HG03108 (cell line): ENCODE data around the gene RMDN3.

ENCODE experiments used
- ATAC-seq: cut with Tn5 transposase; IDR thresholded peaks from one replicate; pipeline ENCODE4 v1.9.1; 2021; ENCODE audit warnings: moderate library complexity; ENCODE audit not compliant: unreplicated experiment

Gene RMDN3, protein sequence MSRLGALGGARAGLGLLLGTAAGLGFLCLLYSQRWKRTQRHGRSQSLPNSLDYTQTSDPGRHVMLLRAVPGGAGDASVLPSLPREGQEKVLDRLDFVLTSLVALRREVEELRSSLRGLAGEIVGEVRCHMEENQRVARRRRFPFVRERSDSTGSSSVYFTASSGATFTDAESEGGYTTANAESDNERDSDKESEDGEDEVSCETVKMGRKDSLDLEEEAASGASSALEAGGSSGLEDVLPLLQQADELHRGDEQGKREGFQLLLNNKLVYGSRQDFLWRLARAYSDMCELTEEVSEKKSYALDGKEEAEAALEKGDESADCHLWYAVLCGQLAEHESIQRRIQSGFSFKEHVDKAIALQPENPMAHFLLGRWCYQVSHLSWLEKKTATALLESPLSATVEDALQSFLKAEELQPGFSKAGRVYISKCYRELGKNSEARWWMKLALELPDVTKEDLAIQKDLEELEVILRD

GRCh38 chr15:40754883-40755811, at the start of gene RMDN3:
Gene RMDN3 (minus strand): TSS chr15:40755254. CDS start chr15:40754783, 471 bp downstream.
- ATAC-seq = peak; percentile 68

- no peak for ATAC-seq
Observed at GRCh38 chr15:40803688-40804087, 48.6 kb upstream of the RMDN3 start.

- no peak for ATAC-seq
Observed at GRCh38 chr15:40803076-40803475, 48.0 kb upstream of the RMDN3 start.

- ATAC-seq = no peak
Observed at GRCh38 chr15:40799523-40799922, 44.5 kb upstream of the RMDN3 start.

DNA sequence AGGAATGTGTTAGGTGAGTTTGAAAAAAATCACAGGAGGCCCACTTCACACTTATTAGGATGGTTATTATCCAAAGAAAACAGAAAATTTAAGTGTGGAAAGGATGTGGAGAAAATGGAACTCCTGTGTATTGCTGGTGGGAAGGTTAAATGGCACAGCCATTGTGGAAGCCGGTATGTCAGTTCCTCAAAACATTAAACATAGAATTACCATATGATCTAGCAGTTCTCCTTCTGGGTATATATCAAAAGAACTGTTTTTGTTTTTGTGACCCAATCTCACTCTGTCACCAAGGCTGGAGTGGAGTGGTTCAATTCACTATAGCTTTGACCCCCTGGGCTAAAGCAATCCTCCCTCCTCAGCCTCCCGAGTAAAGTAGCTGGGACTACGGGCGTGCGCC, 41.5 kb upstream of the RMDN3 start:
- no peak for ATAC-seq

DNA sequence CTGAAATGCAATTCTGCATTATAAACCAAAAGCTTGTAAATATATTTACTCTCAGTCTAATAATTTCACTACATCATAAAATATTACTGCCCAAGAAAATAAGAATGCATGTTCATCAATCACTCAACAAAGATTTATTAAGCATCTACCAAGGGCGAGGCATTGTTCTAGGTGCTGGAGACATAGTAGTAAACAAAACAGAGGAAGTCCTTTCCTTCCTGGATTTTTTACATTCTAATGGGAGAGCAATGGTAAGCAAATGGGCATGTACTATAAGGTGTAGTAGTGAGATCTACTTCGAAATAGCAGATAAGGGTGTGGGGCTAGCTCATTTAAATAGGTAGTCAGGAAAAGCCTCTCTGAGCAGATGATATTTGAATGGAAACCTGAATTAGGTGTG, 41.0 kb upstream of the RMDN3 start:
- no peak for ATAC-seq

DNA sequence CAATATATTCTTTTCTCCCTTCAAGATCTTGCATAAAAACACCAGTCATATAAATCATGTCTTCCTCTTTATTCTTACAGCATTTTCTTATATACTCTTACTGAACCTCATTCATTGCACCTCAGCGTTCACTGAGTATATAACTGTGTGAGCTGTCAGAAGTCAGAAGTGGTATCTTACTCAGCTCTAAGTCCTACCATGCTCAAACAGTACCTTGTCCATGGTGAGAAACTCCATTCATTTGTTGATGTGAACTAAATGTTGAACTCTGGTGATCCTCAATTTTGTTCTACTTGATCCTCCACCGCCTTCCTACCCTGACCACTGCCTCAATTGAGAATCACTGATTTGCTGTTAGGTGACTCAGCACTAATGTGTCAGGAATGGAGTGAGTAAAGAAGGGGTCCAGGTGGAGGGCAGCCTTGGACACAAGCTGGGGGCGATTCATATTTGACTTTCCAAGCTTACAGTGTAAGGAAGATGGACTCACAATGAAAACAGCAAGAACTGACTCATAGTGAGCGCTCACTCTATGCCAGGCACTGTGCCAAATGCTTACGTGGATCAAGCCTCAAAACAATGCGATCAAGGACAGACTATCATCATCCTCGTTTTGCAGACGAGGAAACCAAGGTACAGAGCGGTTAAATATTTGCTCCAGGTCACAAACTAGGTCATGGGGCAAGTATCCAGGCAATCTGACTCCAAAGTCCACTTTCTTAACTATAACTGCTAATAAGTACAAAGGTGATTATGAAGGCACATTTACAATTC, 38.3 kb upstream of the RMDN3 start:
- ATAC-seq = no peak

GRCh38 chr15:40792394-40792793, 37.3 kb upstream of the RMDN3 start:
- no peak for ATAC-seq

DNA sequence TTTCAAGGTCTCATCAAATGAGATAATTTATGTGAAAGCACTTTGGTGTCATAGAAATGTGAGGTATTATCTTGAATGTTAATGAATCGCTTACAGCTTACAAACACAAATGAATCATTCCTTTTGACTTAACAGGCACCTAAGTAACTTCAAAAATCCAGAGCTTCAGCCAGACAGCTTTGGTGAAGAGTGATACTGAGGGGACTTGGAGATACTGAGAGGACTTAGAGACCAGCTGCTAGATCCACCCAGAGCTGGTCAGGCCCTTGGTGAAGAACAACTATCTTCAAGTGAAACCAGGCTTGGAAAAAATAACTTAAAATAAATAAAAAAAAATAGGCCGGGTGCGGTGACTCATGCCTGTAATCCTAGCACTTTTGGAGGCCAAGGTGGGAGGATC, 35.7 kb upstream of the RMDN3 start:
- ATAC-seq = no peak

DNA sequence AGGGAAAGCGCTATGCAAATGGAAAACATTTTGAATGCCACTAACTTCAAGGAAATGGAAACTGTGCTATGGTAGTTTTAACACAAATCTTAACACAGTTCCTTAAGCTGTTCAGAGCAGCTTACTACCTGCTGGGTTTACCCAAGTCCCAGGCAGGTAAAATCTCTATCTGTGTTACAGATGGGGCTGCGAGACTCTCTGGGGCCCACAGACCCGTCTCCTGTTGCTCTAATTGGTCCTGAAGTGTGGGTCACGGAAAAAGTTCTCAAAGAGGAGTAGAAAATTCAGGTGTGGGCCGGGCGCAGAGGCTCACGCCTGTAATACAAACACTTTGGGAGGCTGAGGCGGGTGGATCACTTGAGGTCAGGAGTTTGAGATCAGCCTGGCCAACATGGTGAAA, 34.9 kb upstream of the RMDN3 start:
- ATAC-seq = no peak

GRCh38 chr15:40789119-40789518, 34.1 kb upstream of the RMDN3 start:
- no peak for ATAC-seq

- no peak for ATAC-seq
Observed at GRCh38 chr15:40787991-40788390, 32.9 kb upstream of the RMDN3 start.

- ATAC-seq = no peak
Observed at GRCh38 chr15:40787344-40787841, 32.3 kb upstream of the RMDN3 start.

DNA sequence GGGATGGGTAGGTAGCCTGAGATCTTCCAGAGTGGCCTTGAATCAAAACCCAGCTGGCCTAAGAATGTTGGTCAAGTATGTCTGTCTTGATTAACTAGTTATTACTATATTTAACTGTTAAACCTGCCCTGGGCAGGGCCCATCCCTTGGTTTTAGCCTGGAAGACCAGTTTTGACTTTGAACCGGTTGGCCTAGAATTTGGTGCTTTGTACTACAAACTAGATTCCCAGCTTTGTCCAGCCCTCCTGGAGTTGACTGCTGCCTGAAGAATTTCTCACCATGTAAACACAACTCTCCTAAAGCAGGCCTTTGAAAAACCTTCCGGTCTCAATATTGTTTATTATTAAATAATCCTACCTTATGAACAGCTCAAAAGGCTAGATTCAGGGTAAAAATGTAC, 30.8 kb upstream of the RMDN3 start:
- no peak for ATAC-seq

- no peak for ATAC-seq
Observed at GRCh38 chr15:40785164-40785563, 30.1 kb upstream of the RMDN3 start.

DNA sequence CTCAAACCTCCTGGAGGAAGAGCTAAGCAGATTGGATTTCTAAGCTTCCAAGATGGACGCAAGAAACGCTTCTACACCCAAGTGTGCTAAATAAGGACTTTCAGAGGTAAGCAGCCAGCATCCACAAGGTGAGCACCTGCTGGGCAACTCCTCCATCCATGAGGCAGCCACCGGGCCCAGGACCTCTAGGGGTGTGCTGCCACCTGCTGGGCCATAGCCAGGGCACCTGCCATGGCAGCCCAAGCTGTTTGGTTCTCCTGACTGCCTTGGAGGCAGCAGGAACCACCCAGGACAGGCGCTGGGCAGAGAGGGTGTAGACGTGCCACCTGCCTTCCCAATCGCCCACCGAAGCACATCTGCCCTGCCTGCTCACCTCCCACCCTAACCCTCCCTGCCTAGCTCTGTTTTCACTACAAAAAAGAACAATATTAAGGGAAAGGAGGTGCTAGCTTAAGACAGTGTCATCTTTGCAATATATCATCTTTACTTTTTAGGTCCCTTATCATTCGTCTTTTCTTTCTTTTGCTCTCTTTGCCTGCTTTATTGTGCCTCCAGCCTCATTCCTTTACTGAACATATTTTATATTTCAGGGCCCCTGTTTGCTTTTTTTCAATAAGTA, 27.7 kb upstream of the RMDN3 start:
- peak; percentile 78 for ATAC-seq

DNA sequence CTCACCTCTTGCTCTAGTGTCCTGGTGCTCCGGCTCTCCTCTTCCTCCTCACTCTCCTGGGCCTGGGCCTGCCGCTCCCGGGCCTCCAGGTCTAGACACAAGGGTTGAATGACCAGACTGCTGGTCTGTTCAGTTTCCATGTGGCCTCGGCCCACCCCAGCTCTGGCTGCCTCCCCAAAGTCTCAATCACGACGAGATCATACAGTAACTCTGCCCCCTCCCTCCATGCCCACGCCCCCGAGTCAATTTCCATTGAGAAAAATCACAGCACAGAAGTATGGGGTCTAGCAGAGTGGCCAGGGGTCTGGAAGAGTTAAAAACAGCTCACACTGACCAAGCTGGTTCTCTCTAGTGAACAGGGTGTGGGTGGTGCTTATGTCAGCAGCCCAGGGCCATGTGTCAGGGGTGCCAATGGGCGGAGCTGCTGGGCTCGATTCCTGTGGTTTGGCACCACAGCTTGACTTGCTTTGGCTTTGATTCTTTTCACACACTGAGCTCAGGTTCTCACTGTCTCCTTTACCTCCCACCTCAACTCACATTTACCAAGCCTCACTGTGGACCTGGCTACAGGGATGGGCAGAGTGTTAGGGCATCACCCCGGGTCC, 21.6 kb upstream of the RMDN3 start:
- ATAC-seq = no peak

- ATAC-seq = no peak
Observed at GRCh38 chr15:40775740-40776536, 20.9 kb upstream of the RMDN3 start.

GRCh38 chr15:40775007-40775406, 20.0 kb upstream of the RMDN3 start:
- no peak for ATAC-seq
